Upper lobe of left lung (tissue), 4 donors: Measurements from ENCODE around the gene TMTC2.

Experiments
- CTCF ChIP-seq, 6 experiments: fragments of 450-650 bp in 4 of 6; fragments of 200-600 bp in 2 of 6; sonication (generic) in 2 of 6; IDR thresholded peaks; one replicate each; pipeline ENCODE4 v1.5.1; 2016 to 2019; ENCODE audit warnings: antibody characterized with exemption in 6 of 6
- EP300 ChIP-seq, 4 donors: sonication (generic); formaldehyde crosslinking; IDR thresholded peaks; one replicate each; pipeline ENCODE4 v1.5.1; 2017; ENCODE audit warnings: antibody characterized with exemption in 4 of 4, control low read depth in 2 of 4
- POLR2A ChIP-seq, 4 donors: fragments of 450-650 bp; IDR thresholded peaks; one replicate each; pipeline ENCODE4 v1.5.1; 2016 to 2017; ENCODE audit warnings: antibody characterized with exemption in 4 of 4, mild to moderate bottlenecking in 2 of 4
- POLR2AphosphoS5 ChIP-seq, 2 donors: sonication (generic); formaldehyde crosslinking; IDR thresholded peaks; one replicate each; pipeline ENCODE4 v1.5.1; 2017; ENCODE audit warnings: antibody characterized with exemption in 2 of 2

DNA sequence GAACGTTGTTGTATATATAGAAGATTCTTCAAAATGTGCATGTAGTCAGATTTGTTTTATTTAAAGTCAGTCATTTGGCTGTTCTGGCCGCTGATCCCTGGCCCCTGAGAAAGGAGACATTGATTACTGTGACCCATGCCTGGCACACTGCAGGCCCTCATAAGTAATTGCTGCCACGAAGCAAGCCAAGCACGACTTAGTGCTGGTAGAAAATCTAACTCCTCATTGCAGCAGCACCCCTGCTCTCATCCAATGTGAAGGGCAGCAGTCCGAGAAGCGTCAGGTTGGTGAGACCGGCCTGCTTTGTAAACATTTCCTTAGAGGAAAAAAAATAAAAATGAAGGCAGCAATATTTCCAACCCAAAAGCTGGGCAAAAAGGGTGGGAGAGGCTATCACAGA is 22.8 kb upstream of the TMTC2 start:
- no peak for TF ChIP-seq CTCF (IDR thresholded peaks at IDR 0.05)
- no peak for TF ChIP-seq POLR2AphosphoS5 (IDR thresholded peaks at IDR 0.05)
- TF ChIP-seq POLR2A (IDR thresholded peaks at IDR 0.05), result no peak
- no peak for TF ChIP-seq EP300 (IDR thresholded peaks at IDR 0.05)
